Measurements from ENCODE around the gene CCDC159.

The CCDC159 gene

DNA sequence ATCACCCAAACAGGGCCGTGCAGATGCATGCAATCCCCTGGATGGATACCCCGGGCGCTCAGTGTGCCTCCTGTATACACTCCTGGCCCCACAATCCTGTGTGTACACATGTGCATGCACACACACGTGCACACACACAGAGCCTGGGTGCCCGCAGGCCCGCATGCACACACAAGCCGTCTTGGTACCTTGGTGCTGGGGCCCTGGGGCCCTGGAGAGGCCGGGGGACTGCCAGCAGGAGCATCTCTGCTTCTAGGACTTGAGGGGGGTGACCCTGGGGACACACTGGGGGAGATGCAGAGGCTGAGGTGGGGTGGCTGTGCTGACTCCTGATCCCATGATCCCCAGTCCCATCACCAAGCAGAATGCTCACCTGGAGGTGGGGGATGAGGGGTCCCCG, 53.3 kb downstream of the CCDC159 start:
- no peak for DNase-seq

DNA sequence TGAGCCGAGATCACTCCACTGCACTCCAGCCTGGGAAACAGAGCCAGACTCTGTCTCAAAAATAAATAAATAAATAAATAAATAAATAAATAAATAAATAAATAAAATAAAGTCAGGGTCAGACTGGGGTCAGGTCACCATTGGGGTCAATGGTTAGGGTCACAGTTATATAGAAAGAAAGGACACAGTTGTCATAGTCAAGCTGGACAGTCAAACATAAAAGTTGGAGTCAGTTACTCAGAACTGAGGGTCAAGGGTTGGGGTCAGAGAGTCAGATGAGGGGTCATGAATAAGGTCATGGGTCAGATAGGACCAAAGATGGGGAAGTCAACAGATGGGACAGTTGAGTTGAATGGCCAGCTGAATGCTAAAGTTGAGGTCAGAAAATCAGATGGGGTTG, 54.5 kb downstream of the CCDC159 start:
- no peak for DNase-seq

DNA sequence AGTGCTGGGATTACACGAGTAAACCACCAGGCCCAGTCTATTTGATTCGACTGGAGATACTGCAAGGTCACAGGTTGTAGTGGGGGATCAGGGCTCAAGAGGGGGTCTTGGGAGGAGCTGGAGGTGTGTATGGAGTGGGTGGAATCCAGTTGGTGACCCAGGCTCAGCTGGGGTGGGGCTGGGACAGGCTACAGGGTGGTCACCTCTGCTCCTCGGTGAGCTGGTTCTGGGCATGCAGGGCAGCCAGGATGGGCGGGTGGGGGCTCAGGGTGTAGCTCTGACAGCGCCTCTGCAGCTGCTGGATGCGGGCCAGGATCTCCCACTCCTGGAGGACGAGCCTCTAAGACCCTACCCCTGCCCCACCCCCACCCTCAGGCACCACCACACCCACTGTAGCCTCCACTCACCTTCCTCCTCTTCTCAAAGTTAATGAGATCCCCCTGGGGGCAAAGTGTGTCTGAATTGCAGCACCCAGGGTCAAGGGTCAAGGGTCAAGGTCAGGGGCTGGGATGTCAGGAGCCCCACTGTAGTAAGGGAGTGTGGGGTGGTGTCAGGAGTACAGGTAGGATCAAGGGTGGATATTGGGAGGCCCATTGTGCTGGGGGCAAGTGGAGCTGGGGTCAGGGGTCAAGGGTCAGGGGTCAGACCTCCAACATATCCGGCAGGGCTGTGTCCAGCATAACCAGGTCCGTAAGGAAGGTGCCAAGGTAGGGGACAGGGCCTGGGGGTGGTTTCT, 55.7 kb downstream of the CCDC159 start:
- DNase-seq = no peak

Measured in right forelimb (tissue), 1 donor.